TTC549 (cell line): Measurements from ENCODE around the gene ACACB.
A peak's percentile ranks its signal among the peaks of the same experiment; 100 is the strongest.

Experiments
- FAIRE-seq: peaks from 2 replicates; lab custom pipeline; 2012; peaks lifted over from hg19 to GRCh38; lab: Jason Lieb, UNC

ACACB gene

DNA sequence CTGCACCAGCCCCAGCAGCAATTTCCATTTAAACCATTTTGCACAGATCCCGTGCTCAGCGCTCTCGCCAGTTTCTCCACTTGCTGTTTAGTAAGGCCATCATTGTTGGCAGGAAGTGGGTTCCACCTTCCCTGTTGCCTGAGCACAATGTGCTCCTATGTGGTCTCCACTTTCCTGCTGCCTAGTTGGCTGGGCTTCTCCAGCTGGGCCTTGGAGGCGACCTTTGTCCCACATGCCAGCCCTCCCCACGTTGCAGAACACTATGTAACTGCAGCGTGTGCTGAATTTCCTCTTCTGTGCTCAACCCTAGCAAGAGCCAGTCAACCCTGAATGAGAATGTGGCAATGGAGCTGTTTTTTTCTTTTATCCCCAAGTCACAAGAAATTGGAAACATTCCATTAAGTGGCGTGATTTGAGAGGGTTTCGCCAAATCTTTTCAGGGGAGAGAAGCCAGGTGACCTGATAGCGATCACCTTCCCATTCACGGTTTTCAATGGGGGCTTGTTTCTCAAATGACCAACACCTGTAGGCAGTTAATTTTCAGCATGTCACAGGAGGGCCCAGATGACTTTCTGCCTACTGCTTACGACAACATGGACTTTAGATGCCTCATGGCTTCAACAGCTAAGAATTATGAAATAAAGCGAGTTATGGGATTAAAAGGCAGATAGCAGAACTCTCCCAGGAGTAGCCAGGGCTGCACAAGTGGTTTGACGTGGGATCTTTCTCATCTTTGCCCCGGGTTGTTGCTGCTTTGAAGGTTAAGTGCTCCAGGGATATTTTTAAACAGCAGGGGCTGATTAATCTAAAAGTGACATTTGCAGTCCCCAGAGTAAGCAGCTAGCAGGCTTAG, at the start of gene ACACB:
TSS of gene ACACB (plus strand) at position 830 of the 853 bp plus-strand sequence. CDS start 22,819 bp downstream, outside the sequence.
- FAIRE-seq, result no peak

DNA sequence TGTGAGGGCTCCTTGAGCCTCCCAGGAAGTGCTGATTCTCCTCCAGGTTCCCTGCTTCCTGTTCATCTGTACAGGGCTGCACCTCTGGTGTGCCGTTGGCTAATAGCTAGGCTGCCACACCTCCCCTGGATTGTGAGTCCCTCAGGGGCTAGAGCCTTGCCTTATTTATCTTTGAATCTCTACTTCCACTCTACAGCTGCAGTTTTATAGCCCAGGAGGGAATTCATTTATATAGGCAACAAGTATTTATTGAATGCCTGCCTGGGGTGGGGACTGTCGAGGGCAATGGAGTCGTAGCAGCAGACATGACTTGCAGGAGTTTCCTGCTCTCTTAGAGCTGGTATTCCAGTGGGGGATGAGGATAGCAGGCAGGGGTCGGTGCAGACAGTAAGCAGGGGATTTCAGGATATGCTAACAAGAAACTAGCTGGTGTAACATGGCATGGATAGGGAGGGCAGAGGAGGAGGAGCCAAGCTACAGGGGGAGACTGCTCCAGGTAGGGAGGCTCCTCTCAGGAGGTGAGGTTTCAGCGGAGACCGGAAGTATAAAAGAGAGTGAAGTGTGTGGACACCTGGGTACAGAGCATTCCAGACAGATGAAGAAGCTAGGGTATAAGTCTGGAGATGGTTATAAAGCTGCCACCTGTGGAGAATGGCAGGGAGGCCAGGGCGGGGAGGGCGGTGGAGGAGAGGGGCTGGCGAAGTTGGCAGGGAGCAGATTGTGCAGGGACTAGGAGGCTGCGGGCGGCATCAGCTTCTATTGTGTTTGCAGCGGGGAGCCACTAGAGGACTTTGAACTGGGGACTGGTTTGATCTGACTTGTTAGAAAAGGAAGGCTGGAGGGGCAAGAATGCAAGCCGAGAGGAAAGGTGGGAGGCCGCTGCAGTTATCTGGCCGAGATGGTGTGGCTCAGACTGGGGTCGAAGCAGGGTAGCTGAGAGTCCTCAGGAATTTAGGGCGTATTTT, 46.8 kb upstream of the ACACB start:
- FAIRE-seq, result no peak

DNA sequence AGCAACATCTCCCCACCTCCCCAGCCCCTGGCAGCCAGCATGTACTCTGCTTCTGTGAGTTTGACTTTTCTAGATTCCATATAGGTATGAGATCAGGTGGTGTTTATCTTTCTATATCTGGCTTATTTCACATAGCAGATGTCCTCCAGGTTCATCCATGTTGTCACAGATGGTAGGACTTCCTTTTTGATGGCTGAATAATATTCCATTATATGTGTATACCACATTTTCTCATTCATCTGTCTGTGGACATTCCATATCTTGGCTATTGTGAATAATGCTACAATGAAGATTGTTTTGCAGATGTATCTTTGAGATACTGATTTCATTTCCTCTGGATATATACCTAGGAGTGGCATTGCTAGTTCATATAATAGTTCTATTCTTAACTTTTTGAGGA, 41.5 kb upstream of the ACACB start:
- FAIRE-seq, result no peak

DNA sequence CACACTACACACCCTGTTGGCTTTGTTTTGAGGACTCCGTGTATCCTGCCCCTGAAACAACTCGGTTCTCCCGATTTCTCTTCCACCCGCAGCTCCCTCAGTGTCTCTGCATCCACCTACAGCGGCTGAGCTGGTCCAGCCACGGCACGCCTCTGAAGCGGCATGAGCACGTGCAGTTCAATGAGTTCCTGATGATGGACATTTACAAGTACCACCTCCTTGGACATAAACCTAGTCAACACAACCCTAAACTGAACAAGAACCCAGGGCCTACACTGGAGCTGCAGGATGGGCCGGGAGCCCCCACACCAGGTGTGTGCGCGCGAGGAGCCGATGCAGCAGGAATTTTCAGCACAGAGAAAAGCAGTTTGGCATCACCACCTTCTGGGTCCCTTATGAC, 33.6 kb upstream of the ACACB start:
- no peak for FAIRE-seq

DNA sequence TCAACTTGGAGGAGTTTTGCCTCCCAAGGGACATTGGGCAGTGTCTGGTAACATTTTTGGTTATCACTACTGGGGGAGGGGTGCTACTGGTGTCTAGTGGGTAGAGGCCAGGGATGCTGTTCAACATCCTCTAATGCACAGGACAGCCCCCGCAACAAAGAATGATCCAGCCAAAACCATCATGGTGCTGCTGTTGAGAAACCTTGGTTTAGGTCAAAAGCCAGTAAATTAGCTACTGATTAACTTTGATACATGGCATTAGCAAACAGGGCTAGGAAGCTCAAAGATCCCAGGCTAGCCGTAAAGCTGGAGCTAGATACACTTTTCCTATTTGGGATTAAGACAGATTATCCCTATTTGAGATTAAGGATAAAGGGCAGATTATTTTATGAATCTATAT, 32.0 kb upstream of the ACACB start:
- FAIRE-seq, result no peak

DNA sequence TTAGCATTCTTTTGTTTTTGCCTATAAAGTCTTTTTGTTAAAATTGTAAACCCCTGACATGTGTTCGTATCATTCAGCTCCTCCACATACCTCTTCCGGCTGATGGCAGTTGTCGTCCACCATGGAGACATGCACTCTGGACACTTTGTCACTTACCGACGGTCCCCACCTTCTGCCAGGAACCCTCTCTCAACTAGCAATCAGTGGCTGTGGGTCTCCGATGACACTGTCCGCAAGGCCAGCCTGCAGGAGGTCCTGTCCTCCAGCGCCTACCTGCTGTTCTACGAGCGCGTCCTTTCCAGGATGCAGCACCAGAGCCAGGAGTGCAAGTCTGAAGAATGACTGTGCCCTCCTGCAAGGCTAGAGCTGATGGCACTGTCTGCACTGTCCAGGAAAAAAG, 30.8 kb upstream of the ACACB start:
- no peak for FAIRE-seq

DNA sequence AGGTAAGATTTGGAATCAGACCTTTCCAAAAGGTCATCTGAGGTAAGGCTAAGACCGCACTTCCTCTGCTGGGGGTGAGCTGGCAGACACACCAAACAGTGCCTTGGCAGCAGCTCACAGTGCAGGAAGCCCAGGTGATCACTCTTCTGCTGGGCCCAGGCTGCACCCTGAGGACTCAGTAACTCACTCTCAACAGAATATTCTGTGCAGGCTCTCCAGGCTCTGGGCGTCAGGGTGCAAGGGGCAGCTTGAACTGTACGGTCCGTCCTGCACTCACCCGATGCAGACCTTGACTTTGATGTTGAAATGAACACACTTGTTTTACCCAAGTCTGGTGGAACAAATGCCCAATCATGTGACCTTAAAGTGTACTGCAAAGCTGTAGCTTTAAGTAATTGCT, 29.1 kb upstream of the ACACB start:
- no peak for FAIRE-seq

DNA sequence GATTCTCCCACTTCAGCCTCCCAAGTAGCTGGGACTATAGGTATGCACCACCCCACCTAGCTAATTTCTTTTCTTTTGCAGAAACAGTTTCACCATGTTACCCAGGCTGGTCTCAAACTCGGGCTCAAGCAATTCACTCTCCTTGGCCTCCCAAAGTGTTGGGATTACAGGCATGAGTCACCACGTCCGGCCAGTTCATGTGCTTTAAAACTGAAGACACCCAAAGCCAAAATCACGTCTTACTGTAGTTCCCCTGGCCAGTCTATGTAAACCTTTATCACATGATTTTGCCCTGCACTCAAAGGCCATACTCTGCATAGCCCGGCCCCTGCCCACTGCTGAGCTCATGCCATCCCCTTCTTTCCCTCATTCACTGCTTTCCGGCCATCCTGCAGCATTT, 27.6 kb upstream of the ACACB start:
- FAIRE-seq, result no peak

DNA sequence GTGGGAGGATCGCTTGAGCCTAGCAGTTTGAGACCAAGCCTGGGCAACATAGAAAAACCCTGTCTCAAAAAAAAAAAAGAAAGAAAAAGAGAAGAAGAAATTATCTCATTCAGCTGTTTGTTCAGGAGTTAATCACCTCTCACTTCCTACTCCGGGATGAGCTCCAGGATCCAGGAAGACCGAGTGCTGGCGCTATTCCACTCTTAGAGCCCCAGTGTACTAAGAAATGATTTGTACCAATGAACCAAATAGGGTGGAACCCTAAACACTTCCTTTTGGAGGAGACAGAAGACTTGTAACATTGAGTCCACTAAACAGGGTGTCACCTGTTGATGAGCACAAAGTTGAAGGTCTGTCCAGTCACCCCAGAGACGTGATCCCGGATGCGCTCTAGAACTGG, 26.7 kb upstream of the ACACB start:
- no peak for FAIRE-seq

DNA sequence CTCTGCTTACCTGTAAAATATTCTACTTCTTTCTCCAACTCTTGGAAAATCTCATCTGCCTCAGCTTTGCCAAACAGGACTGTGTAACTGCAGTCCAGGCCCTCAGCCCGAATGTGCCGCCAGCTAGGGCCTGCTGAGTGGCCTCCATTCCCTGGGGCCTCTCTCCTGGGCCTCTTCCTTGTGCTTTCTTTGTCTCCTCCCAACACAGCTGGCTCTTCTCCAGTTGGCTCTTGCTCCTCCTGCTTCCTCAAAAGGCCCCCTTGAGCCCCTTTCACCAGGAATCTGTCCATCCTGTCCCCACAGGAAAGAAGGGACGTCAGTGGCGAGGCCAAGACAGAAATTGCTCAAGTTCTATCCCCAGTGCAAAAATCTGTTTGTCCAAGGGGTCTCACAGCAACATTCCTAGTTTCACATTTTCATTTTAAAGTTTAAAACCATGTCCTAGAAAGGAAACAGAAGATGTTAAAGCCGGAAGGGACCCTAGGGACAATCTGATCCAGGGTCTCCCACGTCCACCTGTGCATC, 23.8 kb upstream of the ACACB start:
- no peak for FAIRE-seq

DNA sequence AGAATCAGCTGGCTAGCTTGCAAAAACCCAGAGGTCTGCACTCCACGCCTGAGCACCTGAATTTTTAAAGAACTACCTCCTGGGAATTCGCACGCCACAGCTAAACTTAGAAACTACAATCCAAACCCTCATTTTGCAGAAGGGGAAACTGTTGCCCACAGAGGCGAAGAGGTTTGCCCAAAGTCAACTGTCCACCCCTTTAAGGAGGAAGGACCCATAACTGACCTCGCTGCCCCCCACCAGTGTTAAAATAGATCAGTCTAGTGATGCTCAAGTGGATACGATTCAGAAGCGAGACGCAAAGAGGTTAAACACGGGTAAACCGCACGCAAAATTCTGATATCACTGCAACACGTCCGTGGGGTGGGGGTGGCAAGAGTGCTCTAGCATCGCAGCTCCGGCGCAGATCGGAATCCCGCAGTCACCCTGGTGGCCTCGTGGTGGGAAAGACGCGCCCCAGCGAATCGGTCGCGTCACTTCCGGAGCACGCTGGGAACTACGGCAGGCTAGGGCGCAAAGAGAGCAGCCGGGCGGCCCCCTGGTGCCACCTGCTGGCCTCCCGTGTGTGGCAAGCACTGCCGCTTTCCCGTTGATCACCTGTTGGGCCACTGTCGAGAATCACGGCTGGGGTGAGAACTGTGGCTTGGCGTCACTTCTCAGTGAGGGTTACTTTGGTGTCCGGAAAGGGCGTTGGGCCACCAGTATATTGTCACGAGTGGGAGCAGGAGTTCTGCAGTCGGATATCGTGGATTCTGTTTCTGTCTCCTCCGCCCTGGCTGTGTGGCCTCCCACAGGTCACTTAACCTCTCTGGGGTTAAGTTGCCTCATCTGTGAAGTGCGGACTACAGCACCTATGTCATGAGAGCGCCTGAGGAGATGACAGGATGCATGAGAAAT, 23.1 kb upstream of the ACACB start, which contains the start of gene ALKBH2:
TSS of gene ALKBH2 (minus strand) at position 451 of the 897 bp plus-strand sequence. CDS start 686 bp downstream, outside the sequence.
- no peak for FAIRE-seq

DNA sequence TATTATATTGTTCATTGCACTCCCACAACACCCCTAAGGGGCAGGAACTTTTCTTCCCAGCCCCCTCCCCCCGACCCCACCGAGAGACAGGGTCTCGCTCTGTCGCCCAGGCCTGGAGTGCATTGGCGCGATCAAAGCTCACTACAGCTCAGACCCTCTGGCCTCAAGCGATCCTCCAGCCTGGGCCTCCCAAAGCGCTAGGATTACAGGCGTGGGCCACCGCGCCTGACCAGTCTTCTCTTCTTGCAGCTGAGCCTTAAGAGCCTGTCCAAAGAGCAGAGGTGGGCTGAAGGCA, 19.3 kb upstream of the ACACB start:
- no peak for FAIRE-seq

DNA sequence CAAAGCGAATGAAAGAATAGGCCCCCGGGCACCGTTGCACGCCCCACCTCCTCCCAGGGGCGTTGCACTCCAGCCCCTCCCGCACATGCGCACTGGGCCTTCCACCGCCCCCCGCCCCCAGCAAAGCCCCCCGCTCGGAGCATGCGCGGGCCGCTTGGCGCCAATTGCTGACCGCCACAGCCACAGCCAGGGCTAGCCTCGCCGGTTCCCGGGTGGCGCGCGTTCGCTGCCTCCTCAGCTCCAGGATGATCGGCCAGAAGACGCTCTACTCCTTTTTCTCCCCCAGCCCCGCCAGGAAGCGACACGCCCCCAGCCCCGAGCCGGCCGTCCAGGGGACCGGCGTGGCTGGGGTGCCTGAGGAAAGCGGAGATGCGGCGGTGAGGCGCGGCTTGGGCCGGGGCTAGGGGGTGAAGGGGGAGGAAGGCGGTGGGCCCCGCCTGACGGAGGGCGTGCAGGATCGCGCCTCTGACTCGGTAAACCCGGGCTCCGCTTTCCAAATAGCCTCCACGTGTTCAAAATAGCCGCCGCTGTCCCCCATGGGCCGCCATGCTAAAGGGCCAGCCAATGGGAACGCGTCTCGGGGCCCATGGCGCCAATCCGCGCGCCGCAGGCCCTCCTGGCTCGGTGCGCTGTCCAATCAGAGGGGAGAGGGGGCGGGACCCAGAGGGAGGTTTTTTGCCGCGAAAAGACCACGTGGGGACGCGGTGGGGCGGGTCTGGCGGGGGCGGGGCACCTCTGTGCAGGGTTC, 18.8 kb upstream of the ACACB start, which contains the start of gene UNG:
TSS of gene UNG (plus strand) at position 163 of the 748 bp plus-strand sequence. CDS start at position 246, 83 bp downstream.
- peak; percentile 52 for FAIRE-seq

DNA sequence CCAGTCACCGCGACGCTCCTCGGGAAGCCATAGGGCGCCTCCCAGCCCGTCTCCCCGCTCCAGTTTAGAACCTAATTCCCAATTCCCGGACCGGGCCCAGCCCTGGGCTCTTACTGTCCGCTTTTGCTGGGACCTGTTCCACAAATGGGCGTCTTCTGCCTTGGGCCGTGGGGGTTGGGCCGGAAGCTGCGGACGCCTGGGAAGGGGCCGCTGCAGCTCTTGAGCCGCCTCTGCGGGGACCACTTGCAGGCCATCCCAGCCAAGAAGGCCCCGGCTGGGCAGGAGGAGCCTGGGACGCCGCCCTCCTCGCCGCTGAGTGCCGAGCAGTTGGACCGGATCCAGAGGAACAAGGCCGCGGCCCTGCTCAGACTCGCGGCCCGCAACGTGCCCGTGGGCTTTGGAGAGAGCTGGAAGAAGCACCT, 18.2 kb upstream of the ACACB start:
- no peak for FAIRE-seq

DNA sequence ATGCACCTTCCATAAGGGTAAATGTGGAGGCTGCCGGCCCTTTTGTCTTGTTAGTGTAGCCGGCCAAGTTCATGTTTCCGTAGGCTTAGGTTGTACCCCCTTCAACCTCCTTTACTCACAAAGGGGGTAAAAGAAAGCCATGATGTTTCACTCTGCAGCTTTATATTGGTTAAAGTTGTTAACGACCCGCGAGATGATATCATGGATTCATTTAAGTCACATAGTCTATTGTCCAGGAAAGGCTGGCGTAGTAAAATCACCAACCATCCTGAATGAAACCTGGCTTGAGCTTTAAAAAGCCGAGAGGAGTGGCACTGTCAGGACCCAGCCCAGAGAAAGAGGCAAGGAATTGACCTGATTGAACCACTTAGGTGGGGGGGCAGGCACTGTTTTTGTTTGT, 17.7 kb upstream of the ACACB start:
- FAIRE-seq, result no peak

DNA sequence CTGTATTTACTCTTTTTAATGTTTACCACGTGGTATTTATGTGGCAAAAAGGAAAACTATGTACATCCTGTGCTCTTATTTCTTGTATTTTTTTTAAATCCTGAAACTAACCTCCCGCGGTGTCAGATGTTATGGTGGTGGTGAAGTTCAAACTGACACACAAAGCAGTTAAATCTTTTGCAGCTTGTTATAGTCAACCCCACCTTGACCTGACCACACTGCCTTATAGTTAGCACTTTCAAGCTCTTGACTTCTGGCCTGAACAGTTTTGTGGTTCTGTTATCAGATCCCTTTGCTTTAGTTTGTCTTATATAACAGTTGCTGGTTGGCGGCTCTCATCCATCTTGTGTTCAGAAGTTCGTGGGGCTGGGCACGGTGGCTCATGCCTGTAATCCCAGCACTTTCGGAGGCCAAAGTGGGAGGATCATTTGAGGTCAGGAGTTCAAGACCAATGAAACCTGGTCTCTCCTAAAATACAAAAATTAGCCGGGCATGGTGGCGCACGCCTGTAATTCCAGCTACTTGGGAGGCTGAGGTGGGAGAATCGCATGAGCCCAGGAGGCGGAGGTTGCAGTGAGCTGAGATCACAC, 16.9 kb upstream of the ACACB start:
- FAIRE-seq, result no peak

DNA sequence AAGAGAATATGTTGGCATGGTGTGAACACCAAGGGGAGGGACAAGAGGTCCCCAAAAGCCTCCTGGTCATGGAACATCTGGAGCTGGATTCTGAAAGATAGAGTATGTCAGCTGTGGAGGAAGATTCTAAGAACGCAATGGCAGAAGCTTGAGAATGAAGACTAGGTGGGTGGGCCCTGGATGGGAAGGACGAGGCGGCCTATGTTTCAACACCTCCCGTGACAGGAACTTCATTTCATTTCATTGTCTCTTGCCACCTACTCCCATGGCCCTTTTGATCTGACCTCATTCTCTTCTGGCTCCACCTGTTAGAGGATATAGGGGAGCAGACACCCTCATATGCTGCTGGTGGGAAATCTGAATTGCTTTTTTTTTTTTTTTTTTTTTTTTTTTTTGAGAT, 15.6 kb upstream of the ACACB start:
- FAIRE-seq, result no peak

DNA sequence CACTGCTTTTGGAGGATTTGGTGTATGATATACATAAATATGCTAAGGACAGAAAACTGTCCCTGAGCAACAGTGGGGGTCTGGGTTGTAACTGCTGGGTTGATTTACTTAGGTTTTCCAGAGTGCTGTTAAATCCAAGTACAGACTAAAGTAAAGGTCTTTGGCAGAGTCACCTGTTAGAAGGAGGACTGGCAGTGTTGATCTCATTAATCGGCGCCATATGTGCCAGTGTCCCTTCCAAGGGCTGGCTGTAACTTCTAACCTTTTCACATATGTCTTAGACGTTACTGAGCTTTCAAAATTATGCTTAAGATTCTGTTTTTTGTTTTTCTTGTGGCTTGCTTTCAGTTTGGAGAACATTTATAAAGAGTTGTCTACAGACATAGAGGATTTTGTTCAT, 13.9 kb upstream of the ACACB start:
- FAIRE-seq, result no peak

DNA sequence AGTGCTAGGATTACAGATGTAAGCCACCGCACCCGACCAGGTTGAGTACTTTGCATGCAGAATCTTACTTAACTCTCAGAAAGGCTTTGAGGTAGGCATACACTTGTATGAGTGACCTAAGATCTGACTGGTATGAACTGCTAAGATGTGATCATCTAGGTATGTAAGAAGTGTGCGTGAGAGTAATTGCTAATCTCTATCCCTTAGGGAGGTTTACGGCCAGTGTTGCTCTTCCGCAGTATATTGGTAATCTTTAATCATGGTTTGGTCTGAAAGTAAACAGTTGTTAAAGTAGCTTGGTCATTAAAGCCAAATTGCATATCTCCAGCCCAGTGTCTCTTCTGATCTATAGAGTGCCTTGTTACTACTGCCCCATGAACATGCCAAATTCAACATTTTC, 11.2 kb upstream of the ACACB start:
- FAIRE-seq, result no peak

DNA sequence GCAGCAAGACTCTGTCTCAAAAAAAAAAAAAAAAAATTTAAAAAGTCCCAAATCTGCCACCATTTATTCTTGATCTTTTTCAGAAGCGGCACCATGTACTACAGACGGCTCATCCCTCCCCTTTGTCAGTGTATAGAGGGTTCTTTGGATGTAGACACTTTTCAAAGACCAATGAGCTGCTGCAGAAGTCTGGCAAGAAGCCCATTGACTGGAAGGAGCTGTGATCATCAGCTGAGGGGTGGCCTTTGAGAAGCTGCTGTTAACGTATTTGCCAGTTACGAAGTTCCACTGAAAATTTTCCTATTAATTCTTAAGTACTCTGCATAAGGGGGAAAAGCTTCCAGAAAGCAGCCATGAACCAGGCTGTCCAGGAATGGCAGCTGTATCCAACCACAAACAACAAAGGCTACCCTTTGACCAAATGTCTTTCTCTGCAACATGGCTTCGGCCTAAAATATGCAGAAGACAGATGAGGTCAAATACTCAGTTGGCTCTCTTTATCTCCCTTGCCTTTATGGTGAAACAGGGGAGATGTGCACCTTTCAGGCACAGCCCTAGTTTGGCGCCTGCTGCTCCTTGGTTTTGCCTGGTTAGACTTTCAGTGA, 6.5 kb upstream of the ACACB start:
- FAIRE-seq, result no peak
